Right lung (tissue), 5 donors: ENCODE measurements around the gene ANKRD63. TPM values are rescaled to one million over a fixed set of nuclear protein-coding genes. Genes with fewer than 3 reads are reported as not detected.

Source experiments
- DNase-seq, 2 donors: peaks; one replicate each; pipeline ENCODE4 v3.0.0-alpha.2; 2013
- polyA plus RNA-seq, 5 donors: library from polyadenylated mRNA; unstranded; fragments of 120-200 nt; gene quantifications; one replicate each; pipeline versions ENCODE4 v1.2.1 to v1.2.3, GENCODE V29; 2013; ENCODE audit warnings: inconsistent platforms in 1 of 5, low replicate concordance in 1 of 5; ENCODE audit not compliant: insufficient read length in 5 of 5, insufficient read depth in 1 of 5

The ANKRD63 gene
- polyA plus RNA-seq, 5 donors, result not detected

DNA sequence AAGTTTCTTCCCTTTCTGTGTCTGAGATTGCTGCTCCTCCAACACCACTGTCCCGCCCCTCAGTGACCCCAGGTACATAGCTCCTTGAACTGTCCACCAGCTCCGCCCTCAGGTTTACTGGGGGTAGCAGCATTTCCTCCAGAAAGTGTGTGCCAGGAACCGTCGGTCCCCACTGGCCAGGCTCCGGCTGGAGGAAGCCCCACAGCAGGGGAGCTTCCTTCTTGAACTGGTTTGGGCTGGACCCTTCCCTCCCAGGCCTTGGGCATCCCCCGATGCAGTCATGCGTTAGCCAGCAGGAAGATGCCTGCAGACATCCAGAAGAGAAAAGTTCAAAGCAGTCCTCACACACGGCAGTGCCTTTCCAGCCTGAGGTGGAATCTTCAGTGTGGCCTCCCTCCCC, 24.3 kb downstream of the ANKRD63 start:
- no peak for DNase-seq

GRCh38 chr15:40257656-40258450, 25.0 kb downstream of the ANKRD63 start:
- DNase-seq, result no peak

- no peak for DNase-seq
These were observed 26.1 kb downstream of the ANKRD63 start for GRCh38 chr15:40256638-40257235.

DNA sequence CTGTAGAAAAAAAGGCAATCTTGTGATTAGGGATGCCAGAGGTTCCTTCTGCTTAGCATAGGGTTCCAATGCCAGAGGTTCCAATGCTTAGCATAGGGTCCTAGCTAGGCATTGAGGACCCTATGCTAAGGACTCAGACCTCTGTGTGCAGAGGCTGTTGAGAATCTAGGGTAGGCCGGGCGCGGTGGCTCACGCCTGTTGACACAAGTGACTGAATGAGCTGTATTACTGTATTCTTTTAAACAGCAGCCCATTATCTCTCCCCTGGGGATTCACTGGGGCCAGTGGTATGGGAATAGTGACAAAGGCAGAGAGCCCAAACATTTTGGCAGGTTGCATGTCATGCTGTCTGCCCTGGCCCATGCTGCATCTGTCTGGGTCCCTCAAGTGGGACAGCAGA, 27.8 kb downstream of the ANKRD63 start:
- no peak for DNase-seq

- no peak for DNase-seq
These were observed 28.4 kb downstream of the ANKRD63 start for GRCh38 chr15:40254452-40254851.

DNA sequence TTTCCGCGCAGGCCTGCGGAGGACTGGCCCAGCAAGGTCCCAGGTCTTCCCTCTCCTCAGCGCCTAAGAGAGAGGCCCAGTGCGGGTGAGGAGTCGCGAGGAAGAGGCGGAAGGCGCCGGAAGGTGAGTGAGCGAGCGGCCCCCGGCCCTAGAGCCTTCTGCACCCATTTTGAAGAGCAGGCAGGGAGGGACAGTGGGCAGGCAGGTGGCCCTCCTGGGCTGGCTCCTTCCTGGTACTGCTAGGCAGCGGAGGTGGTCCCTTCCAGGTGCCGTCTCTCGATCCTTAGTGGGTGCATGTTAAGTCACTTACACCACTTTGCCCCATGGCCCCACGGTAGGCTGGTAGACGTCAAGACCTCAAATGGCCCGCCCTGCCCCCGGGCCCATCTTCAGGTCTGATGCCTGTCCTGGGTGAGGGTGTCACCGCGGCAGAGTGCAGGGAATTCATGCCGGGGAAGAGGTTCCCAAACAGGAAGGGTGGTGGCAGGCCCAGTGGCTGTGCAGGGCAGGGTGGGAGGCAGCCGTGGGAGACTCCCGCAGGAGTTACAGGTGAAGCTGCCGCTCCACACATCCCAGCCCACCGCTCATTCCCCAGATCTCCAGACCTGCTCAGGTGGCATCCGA, 29.6 kb downstream of the ANKRD63 start:
- no peak for DNase-seq

GRCh38 chr15:40252438-40253166, 30.3 kb downstream of the ANKRD63 start:
- DNase-seq, result peak in 1 of 2 donors; percentile 42

DNA sequence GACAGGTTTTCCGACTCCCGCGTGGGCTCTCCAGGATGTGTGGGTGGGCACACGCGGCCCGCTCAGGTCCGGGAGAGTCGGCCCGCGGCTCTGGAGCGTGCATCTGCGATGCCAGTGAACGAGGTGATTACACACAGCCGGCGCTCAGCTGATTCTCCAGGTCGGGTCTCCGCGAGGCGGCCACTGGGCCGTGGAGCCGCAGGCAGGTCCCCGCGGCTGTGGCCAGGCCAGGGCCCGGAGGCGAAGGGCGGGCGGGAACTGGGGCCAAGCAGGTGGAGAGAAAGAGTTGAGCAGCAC, 30.8 kb downstream of the ANKRD63 start:
- no peak for DNase-seq

DNA sequence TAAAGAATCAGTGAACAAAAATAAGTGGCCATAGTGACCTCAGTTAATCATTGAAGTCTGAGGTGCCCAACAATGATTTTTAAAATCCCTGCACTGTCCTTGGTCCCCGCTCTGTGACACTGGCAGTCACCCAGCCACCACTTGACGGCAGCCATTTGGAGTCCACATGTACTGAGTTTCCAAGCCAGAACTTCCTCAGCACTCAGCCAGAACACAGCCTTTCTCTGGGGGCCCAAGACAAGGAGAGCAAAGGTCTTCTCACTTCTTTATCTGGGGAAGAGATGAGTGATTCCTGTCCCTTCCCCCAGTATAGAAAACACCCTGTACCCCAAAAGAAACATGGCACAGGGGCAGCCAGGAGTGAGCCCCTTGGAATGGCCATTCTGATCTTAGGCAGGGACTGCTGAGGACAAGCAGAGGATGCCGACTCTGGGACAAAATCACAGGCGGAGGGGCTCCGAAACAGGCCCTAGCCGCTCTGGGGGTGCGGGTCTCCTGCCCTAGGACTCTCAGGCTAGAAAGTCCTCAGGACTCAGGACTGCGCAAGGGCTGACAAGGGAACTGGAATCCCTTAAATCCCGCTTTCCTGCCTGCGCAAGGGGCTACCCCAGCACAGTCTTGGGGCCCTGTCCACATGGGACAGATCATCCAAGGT, 31.3 kb downstream of the ANKRD63 start:
- DNase-seq, result no peak

- DNase-seq, result no peak
These were observed 31.9 kb downstream of the ANKRD63 start for GRCh38 chr15:40250771-40251483.

- no peak for DNase-seq
These were observed 32.6 kb downstream of the ANKRD63 start for GRCh38 chr15:40250304-40250656.

- no peak for DNase-seq
These were observed 33.2 kb downstream of the ANKRD63 start for GRCh38 chr15:40249477-40250303.

DNA sequence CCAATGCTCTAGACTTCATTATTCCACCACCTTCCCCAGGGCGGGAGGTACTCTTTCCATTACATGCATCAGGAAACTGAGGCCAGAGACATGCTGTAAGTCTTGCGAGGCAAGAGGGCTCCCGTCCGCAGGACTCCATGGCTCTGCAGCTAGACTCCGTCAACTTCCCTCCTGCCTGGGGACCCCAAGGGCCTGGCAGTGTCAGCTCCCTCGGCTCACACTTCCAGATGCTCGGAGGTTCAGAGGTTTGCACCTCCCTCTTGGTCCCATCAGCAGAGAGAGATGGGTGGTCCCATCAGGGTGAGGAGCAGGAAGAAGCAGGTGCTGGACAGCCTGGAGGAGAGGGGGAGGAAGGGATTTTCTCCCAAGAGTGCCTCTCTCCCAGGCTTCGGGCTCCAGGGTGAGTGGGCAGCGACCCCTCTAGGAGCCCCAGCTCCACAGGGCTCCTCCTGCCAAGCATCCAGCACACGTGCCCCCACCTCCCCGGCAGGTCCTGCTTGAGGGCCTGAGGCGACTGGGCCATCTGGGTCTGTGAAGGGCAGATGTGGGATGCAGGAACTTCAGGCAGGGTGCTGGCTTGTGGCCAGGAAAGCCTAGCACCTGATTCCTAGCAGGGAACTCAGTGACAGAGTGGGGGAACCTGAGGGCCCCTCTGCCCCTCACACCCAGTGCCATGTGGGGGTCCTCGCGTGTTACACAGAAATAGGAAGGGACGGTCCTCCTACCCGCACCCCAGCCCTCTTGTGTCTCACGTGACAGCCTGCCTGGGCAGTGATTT, 34.7 kb downstream of the ANKRD63 start:
- DNase-seq, result no peak

DNA sequence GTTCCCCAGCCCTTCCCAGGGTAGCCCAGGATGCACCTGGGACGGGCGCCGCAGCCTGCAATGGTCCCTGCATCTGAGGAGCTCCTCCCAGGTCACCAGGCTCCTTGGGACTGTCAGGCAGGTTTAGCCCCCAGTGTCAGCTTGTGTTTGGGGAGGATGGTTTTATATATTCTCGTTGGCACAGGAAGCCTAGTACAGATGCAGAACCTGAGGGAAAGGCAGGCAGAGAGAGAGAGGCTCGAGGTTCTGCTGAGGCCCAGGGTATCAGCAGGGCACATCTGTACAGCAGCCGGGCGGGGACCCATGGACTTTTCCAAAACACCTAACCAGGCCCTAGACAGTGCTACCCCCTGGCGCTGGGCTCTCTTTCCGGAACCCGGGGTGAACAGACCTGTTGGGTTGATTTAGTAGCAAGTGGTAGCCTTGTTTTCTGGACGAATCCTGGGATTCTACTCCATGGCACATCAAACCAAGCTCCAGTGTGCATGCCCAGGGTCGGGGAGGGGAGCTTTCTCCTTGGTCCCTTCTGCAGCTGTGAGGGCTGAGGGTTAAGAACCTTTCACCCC, 35.4 kb downstream of the ANKRD63 start:
- DNase-seq, result no peak

- no peak for DNase-seq
These were observed 36.2 kb downstream of the ANKRD63 start for GRCh38 chr15:40246496-40247280.

DNA sequence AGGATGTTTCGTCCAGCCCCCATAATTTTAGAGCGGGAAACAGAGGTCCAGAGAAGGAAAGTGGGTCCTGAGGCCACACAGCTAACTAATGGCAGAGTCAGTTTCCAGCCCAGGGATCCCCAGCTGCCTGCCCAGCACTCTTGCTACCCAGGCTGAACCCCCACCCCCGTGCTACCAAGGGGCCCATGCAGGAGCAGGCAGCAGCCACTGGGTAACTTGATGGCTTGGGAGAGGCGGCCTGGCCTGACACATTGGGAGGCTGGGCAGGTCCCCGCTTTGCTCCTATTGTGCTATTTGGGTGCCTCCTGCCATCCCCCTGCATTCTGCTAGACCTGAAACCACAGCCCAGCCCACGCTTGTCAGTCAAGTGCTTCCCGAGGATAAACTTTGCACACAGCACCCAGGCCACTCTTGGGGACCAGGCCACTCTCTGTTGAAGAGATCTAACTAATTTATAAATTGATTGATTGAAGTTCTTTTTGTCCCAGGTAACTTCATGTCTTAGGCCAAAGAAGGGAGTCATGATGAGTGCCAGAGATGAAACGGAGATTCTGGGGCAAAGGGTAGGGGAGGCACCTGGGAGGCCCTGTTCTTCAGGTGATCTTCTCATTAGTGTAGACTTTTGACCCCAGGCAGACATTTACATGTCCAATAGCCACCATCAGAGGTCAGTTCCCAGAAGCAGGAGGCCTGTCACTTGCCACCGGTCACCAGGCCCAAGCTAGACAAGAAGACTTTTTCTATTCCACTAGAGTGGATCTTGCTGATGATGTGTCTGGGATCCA, 37.0 kb downstream of the ANKRD63 start:
- no peak for DNase-seq

DNA sequence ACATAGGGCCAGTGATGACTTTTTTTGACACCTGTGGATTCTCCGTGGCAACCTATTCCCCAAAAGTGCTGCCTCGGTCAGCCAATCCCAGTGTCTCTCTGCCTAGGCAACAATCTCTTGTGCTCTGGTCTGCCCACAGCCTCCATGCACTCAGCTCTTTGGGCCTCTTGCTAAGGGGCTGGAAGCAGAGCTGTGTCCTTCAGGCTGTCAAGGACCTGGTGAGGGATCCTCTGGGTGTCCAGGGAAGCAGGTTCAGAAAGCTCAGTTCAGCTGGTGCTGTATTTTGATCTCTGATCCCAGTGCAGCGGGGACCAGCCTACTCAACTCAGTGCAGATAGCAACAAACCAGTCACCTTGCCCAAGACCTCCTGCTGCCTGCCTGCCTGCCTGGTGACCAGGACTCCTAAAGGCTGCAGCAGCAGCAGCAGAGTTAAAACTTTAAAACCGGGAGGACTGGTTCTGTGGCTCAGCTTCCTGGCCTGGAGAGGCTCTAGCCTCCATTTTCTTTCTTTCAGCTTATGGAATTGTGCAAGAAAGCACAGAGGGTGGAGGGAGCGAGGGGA, 37.8 kb downstream of the ANKRD63 start:
- peak; percentile 62 to 65 for DNase-seq
